NCI-H82 treated with DMSO at 0.1 percent for 48 hours (cell line): ENCODE results near the gene ZFR2.
"Not testable (repeated sequence)": the region's sequence is repeated elsewhere in the genome, so short reads cannot be mapped to it uniquely, and the experiment has no call there.

Experiments used
- DNase-seq: peaks from one replicate; lab custom pipeline; 2025; ENCODE audit not compliant: unreplicated experiment; lab: John Stamatoyannopoulos, UW

ZFR2 gene

GRCh38 chr19:3874695-3875094, 5.9 kb upstream of the ZFR2 start:
- not testable (repeated sequence) for DNase-seq

- no peak for DNase-seq
Measured at GRCh38 chr19:3873151-3873550, 4.3 kb upstream of the ZFR2 start.

- DNase-seq: no peak
Measured at GRCh38 chr19:3867971-3868769, 668 bp downstream of the ZFR2 start.

GRCh38 chr19:3866910-3867638, 1.8 kb downstream of the ZFR2 start:
- DNase-seq: no peak

GRCh38 chr19:3863648-3864047, 5.2 kb downstream of the ZFR2 start:
- no peak for DNase-seq

GRCh38 chr19:3862826-3863500, 5.9 kb downstream of the ZFR2 start:
- no peak for DNase-seq

GRCh38 chr19:3860499-3860898, 8.3 kb downstream of the ZFR2 start:
- no peak for DNase-seq

- DNase-seq: no peak
Measured at GRCh38 chr19:3857449-3858003, 11.3 kb downstream of the ZFR2 start.

GRCh38 chr19:3855320-3855719, 13.5 kb downstream of the ZFR2 start:
- DNase-seq: no peak

- DNase-seq: no peak
Measured at GRCh38 chr19:3852614-3853254, 16.1 kb downstream of the ZFR2 start.

- no peak for DNase-seq
Measured at GRCh38 chr19:3852177-3852511, 16.7 kb downstream of the ZFR2 start.

GRCh38 chr19:3851254-3852176, 17.3 kb downstream of the ZFR2 start:
- no peak for DNase-seq

- DNase-seq: no peak
Measured at GRCh38 chr19:3850320-3850972, 18.4 kb downstream of the ZFR2 start.

GRCh38 chr19:3849787-3850186, 19.1 kb downstream of the ZFR2 start:
- DNase-seq: no peak

- peak; percentile 4 for DNase-seq
Measured at GRCh38 chr19:3849092-3849491, 19.7 kb downstream of the ZFR2 start.

- no peak for DNase-seq
Measured at GRCh38 chr19:3844596-3844995, 24.2 kb downstream of the ZFR2 start.

- no peak for DNase-seq
Measured at GRCh38 chr19:3842948-3843347, 25.9 kb downstream of the ZFR2 start.

GRCh38 chr19:3840804-3841203, 28.0 kb downstream of the ZFR2 start:
- DNase-seq: no peak

GRCh38 chr19:3839941-3840340, 28.9 kb downstream of the ZFR2 start:
- DNase-seq: no peak

- no peak for DNase-seq
Measured at GRCh38 chr19:3838661-3839060, 30.2 kb downstream of the ZFR2 start.
